ENCODE data around the gene ADTRP.

DNA sequence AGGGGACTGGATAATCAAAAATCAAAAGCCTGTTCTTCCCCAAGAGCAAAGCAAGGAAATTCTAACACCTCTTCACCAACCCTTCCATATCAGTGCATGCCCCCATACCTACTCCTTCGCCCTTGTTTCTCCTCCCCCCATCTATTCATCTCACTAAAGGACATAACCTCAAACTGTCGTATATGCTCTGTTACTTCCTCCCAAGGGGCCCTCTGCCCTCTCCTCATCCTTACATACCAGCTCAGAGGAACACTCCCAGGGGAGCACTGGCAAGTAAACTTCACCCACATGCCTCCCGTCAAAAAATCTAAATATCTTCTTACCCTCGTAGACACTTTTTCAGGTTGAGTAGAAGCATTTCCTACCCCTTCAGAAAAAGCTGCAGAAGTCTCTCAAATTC is 9.4 kb upstream of the ADTRP start:
- TF ChIP-seq EZH2phosphoT487 (conservative IDR thresholded peaks at IDR 0.05; ENCODE audit: low read length) (no peak), CTCF (IDR thresholded peaks at IDR 0.05; ENCODE audit: insufficient read depth, low read length, poor library complexity, severe bottlenecking) (no peak)
